ENCODE results near the gene SLC25A21.
"Not testable (repeated sequence)": the region's sequence is repeated elsewhere in the genome, so short reads cannot be mapped to it uniquely, and the experiment has no call there.

Gene SLC25A21

DNA sequence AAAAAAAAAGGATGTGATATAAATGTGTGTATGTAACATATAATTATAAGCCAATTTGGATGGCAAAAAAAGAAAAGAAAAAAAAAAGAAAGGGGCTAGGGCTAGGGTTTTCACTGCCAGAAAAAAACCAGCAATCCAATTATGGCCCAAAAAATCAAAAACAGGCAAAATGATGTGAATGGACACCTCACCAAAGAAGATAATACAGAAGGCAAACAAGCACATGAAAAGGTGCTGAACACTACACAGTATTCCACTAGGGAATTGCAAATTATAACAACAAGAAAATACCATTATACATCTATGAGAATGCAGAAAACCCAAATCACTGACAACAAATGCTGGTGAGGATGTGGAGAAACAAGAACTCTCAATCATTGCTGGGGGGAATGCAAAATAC, 13.3 kb upstream of the SLC25A21 start:
- DNase-seq: no peak

GRCh38 chr14:37184520-37184919, 12.1 kb upstream of the SLC25A21 start:
- DNase-seq: not testable (repeated sequence)

DNA sequence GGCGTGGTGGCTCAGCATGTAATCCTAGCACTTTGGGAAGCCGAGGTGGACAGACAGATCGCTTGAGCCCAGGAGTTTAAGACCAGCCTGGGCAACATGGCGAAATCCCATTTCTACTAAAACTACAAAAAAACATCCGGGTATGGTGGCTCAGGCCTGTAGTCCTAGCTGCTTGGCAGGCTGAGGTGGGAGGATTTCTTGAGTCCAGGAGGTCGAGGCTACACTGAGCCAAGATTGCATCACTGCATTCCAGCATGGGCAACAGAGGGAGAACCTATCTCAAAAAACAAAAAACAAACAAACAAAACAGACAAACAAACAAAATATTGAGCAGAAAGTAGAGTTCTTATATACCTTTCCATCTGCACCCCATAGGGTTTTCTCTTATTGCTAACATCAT, 9.0 kb upstream of the SLC25A21 start:
- DNase-seq: no peak

DNA sequence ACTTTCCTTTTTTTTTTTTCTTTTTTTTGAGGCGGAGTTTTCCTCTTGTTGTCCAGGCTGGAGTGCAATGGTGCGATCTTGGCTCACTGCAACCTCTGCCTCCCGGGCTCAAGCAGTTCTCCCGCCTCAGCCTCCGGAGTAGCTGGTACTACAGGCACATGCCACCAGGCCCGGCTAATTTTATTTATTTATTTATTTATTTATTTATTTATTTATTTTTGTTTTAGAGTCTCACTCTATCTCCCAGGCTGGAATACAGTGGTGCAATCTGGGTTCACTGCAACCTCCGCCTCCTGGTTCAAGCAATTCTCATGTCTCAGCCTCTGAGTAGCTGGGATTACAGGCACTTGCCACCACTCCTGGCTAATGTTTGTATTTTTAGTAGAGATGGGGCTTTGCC, 8.5 kb upstream of the SLC25A21 start:
- DNase-seq: not testable (repeated sequence)

GRCh38 chr14:37179896-37180502, 7.6 kb upstream of the SLC25A21 start:
- no peak for DNase-seq

- peak; percentile 36 for DNase-seq
Observed at GRCh38 chr14:37172936-37173614, 669 bp upstream of the SLC25A21 start.

- DNase-seq: no peak
Observed at GRCh38 chr14:37171678-37172023, 755 bp downstream of the SLC25A21 start.

DNA sequence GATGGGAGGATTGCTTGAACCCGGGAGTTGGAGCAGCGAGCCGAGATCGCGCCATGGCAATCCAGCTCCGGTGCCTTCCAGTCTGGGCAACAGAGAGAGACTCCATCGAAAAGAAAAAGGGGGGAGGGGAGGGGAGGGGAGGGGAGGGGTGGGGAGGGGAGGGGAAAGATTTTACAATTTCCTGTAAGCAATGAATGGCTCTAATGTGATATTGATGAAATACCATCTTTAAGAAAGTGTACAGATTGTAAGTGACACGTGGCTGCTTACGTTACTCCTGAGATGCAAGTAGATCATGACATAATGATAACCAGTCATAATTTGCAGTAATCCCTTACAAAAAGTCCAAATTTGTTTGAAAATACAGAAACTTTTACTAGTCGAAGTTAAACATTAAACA, 1.4 kb downstream of the SLC25A21 start:
- DNase-seq: no peak

DNA sequence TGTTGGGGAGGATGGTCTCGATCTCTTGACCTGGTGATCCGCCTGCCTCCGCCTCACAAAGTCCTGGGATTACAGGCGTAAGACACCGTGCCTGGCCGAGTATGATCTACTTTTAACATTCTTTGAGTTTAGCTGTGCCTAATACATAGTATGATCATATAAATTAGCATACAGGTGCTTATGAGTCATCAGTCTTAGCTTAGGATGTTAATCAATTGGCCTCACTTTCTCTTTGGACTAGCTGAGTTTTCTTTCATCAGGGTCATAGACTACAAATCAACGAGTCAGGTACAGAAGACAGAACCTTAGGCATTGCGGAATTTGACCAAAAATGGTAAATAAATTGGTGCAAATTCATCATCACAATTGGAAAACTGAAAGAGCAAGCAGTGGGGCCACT, 2.2 kb downstream of the SLC25A21 start:
- no peak for DNase-seq

- peak; percentile 94 for DNase-seq
Observed at GRCh38 chr14:37168721-37169120, 3.7 kb downstream of the SLC25A21 start.

DNA sequence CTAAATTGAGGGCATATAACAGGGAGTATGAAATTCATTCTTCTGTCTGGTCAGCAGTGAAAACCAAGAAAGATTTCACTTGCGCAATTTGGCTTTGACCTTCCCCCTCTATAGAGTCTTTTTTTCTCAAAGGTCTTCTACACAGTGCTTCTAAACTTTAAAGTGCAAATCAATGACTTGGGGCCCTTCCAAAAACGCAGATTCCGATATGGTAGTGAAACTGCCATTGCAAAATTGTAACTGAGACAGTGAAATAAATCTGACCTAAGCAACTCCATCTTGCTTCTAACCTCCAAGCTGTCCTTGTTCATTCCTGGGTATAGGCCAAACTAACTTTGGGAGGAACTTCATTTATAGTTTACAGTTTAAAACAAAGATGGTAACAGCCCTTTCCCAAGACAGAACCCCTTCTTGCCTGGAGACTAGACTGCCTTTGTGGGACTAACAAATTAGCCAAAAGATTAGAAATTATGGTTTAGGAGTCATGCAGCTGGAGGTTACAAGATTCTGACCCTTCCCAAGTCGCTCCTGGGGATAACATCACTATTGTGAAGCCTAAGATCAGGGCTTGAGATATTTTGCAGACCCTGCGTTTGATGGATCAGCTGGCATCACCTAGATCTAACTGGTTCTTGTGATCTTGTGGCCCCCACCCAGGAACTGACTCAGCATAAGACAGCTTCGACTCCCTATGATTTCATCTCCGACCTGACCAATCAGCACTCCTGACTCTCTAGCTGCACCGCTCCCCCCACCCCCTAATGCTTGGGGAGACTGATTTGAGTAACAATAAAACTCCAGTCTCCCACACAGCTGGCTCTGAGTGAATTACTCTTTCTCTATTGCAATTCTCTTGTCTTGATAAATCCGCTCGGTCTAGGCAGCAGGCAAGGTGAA, 5.0 kb downstream of the SLC25A21 start:
- DNase-seq: no peak

DNA sequence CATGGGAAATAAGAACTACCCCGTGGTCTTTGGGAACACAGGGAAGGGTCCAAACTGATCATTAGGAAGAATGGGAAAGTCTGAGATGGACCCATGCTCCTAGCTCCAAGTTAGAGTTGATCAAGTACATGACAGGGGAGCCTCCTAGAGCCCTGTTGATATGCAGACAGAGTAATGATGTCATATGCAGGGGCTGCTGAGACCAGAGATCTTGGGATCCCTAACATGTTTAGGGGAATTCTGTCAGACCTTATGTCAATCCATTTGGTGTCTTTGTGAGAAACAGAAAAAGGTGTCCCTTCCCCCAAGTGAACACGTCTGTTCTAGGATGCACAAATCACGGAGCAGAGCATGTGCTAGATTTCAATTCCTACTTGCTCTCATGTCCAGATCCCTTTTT, 6.6 kb downstream of the SLC25A21 start:
- DNase-seq: no peak

DNA sequence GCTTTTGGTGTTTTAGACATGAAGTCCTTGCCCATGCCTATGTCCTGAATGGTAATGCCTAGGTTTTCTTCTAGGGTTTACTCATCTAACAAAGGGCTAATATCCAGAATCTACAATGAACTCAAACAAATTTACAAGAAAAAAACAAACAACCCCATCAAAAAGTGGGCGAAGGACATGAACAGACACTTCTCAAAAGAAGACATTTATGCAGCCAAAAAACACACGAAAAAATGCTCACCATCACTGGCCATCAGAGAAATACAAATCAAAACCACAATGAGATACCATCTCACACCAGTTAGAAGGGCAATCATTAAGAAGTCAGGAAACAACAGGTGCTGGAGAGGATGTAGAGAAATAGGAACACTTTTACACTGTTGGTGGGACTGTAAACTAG, 10.1 kb downstream of the SLC25A21 start:
- not testable (repeated sequence) for DNase-seq

- DNase-seq: no peak
Observed at GRCh38 chr14:37157987-37158386, 14.4 kb downstream of the SLC25A21 start.

DNA sequence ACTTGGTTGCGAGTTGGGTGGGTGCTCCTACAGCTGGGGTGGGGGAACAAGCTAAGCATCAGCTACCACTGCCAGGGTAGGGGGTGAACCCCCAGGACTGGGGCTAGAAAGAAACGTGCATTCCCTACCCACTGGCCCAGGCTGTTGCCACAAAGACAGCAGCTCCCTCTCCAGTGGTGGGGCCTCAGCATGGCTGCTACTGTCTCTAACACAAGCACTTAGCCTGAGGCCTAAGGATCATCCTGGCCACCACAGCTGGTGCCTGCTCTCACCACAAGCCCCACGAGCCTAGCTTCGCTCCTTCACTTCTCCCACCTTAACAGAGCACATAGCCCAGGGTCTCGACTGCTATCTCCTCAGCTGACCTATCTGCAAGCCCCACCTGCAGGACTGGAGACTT, 18.9 kb downstream of the SLC25A21 start:
- DNase-seq: no peak

DNA sequence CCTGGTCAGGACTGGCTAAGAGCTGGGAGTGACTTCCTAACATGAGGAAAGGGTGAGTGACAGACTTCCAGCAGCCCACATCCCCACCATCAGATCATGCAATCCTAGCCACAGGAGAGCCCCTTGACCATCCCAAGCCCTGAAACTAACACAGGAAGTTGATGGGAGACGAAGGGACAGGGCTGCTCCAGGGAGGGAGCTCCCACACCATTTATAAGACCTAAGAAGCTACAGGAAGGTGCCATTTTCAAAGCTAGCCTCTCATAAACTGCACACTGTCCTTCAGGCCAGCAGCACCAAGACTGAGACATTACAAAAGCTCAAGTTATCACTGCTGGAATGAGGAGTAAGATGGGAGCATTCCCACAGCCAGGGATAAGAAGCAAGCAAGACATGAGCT, 19.4 kb downstream of the SLC25A21 start:
- no peak for DNase-seq

DNA sequence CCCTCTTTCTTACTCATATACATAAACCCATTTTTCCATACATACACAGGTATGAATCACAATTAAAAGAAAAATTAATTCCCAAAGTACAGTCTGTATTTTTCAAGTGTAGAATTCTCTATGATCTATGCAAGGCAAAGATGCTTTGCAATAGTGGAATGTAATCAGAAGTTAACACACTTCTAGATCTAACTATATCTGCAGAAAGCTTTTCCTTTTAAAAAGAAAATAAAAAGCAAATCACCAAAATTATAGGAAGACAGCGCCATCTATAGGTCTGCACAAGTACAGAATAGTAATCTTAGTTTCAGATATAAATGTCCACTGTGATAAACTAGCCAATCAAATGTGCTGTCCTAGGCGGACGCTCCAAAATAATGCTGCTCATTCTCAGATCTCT, 22.0 kb downstream of the SLC25A21 start:
- peak; percentile 73 for DNase-seq

DNA sequence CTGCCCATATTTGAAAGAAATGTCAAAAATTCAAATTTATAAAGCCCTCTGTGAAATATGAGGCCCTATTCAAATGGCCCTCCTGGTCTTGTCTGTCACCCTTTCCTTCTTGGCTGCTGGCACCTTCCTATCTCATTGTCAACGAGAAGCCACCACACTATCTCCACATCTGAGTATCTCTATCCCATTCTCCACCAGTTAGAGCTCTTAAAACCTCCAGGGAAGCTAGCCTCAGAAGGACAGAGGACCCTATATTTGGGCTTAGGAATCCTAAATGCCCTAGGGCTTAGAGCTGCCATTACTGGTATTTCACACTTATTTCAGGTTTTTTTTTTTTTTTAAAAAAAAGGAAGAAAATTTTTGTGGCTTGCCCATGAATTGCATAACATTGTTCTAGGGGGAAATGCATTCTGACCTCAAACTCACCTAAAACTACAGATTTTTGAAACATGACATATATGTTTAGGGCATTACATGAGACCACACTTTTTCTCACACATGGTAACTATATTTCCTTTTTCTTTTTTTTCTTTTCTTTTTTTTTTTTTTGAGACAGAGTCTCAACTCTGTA, 25.0 kb downstream of the SLC25A21 start:
- DNase-seq: peak; percentile 63

DNA sequence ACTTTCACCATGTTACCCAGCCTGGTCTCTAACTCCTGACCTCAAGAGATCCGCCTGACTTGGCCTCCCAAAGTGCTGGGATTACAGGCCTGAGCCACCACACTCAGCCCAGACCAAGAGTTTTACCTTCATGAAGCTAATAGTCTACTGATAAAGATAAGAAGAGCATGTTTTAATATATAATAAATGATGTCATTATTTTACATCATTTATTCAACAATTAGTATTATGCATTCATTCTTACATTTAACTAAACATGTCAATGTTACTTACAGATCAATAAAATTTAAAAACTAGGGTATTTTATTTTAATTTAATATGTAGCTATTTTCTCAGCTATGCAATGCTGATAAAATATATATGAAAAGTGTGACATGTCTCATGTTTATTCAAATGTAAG, 26.0 kb downstream of the SLC25A21 start:
- DNase-seq: not testable (repeated sequence)

DNA sequence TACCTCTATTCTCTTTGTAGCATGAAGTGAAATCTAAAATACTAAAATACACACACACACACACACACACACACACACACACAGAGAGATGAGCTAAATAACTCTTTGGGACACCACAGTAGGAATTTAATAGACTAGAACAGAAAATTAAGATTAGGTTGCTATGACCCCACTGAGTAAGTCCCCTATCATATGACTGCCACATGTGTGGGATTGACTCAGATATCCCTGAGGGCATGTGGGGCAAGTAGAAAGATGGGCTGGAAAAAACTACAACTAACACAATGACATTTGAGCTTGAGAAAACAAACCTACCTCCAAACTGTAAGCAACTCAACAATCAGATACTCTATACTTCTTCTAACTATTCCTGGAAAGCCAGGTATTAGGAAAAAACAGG, 27.0 kb downstream of the SLC25A21 start:
- DNase-seq: no peak

- no peak for DNase-seq
Observed at GRCh38 chr14:37144729-37145363, 27.6 kb downstream of the SLC25A21 start.

- DNase-seq: peak; percentile 31
Observed at GRCh38 chr14:37143475-37143874, 28.9 kb downstream of the SLC25A21 start.

DNA sequence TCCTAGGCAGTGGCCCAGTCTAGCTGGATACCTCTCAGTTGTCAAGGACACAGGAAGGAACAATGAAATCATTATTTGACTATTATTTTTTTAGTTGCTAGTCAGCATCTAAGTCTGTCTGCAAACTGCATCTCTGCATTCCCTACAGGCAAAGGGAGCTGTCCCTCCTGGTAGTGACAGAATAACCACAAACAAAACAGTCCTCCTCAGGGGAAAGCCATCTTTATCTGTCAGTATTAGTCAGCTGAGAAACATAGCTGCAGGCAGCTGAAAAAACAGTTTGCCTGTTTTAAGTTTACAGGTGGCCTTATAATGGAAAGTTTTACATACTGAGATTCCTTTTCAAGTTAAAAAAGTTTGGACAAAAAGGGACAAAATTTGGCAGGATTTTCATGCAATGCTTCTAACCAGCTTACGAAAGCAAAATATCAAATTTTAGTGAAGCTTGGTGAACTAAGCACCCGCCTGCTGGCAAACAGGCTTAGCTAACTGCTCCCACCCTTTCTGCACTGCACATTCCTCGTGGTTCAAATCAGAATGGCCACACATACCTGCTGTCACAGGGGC, 29.5 kb downstream of the SLC25A21 start:
- DNase-seq: no peak

Measured in hematopoietic multipotent progenitor cell treated with erythropoietin and hydrocortisone succinate and interleukin-3 and kit ligand, for 4 days (in vitro differentiated cells).